ENCODE measurements around the gene PDHB.

PDHB gene

DNA sequence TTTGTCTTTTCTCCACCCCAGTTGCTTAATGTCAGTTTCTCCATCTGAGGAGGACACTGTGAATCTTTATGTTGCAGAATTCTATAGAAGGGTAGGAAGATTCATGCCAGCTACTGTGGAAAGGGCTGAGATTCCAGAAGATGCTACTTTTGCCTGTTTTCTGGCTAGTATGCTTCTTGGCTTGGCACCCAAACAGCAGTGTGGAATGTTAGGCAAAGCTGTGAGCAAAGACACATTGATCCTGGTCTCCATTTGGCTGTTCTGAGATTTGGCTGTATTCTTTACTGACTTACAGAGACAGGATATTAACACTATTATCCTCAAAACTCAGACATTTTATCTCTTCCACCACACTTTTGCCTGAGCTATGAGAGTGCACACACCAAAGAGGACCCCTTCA is 39.3 kb downstream of the PDHB start:
- no peak for DNase-seq

DNA sequence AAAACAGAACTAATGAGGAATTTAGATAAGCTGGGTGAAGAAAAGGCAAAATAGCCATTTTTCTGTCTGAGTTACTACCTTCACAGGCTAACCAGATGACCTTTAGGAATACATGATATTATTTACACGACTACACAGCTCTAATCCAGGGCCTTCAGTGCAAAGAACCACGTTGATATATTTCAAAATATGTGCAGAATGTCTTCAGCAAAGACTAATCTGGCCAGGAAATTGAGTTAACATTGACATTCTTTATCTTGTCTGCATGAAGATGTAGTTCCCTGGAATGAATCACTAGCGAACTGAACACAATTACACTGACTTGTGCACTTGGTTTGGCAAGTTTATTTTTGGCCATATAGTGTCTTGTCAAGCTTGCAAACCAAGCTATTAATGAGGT is 41.5 kb downstream of the PDHB start:
- no peak for DNase-seq

DNA sequence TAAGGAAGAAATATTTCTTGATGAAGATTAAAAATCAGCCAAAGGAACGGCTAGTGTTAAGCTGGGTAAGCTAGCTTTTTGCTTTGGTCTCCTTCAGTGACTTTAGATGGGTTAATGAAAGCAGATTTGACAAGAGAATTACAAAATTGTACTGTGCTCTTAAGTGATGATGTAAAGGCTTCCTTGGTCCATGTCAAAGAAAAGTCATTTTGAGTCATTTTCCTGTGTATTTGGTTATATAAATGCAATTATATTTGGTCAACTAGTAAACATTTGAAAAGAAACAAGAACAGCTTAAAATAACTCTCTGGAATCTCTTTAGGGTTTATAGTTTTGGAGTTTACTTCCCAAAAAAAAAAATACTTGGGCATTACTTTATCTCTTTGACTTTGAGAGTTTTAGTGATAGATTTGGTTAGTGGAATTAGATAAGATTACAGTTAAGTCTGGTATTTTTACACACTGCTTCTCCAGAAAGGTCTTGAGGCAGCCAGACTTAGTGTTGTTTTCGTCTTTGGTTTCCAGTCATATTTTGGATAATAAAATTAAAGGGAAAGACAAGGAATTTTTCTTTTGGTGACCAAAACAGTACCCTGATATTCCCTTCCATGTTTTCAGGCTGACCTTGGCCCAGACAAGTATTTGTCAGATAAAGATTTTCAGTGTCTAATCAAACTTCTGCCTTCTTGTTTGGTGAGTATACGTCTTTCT is 42.3 kb downstream of the PDHB start:
- DNase-seq = no peak

DNA sequence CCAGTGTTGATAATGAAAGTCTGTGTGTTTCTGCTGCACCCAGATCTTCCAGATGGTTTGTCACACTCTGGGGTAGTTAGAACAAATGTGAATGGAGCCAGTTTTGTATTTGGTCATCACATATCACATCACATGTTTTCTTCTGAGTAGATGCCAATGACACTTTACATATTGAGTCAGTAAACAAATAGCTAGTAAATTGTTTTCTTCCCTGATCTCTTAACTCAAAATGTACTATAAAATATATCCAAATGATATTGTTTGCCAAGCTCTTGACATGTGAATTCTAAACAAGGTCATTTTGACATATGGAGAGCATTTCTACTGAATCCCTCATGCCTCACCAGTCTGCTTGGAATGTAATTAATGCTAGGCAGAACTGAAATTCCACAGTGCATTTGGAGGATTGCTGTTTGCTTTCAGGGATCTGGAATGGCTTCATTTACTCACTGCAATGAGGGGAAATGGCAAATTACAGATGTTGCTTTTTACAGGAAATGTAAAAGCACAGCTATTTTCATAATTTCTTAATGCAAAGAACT is 45.0 kb downstream of the PDHB start:
- DNase-seq = peak; percentile 36 to 66 (median 57)

DNA sequence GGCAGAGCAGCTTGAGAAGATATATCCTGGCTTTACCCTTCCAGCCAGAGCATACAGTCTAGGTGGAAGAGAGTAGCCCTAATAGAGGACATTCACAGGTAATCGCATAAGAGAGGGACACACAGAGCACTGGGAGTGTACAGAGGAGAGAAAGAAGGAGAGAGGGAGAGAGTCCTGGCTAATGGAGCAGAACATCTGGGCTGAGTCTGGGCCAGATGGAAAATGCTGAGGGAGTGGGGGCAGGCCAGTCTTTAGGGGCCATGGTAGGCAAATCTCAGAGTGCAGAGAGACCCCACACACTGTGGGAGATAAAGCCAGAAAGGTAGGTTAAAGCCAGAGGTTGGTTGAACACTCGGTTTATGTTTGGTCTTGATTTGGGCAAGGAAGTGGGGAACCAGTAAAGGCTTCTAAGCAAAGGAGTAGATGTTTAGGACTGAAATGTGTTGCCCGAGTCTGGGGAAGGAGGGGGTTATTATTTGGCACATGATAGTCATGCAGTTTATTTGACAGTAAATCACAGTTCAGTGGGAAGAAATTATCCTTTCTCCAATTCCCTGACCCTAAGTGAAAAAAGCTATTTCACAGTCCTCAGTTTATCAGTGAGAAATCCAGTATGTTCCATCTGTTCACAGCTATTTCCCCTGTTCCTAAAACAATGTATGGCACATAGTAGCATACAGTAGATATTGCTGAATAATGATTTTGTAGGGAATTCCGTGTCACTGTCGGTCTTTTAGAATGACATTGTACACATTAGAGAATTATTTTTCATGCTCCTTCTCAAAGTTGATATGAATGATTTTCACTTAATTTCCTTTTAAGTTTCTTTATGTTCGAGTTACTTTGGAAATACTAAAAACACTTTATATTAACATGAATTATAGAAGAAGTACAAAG is 45.7 kb downstream of the PDHB start:
- DNase-seq = no peak

DNA sequence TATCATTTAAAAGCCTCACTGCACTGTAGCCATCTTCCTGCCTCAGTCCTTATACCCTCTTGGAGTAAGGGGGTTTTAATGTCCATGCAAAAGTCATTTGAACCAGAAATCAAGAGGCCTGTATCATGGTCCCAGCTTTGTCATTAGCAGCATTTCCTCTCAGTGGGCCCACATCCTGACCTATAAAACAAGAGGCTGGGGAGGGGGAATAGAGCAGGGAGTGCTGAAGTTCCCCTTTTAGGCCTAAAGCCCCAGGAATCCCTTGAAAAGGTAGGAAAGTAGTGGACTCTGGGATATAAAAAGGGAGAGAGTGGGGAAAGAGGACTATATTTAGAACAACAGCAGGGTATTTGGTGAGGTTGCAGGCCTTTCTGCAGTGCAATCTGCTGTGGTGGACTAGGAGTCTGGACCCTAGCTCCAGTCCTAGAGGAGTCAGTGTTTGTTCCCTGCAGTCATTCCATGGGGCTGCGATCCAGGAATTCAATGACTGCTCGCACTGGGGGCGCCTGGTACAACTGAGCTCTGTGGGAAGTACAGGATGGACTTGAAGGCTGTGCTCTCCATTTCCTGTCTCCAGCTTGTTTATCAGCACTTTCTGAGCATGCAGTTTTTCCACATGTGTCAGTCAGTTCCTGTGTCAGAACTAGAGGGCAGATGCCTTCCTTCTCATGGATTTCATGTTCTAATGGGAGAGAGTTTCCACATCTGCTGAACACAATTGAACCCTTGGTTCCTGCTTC is 46.8 kb downstream of the PDHB start:
- no peak for DNase-seq

DNA sequence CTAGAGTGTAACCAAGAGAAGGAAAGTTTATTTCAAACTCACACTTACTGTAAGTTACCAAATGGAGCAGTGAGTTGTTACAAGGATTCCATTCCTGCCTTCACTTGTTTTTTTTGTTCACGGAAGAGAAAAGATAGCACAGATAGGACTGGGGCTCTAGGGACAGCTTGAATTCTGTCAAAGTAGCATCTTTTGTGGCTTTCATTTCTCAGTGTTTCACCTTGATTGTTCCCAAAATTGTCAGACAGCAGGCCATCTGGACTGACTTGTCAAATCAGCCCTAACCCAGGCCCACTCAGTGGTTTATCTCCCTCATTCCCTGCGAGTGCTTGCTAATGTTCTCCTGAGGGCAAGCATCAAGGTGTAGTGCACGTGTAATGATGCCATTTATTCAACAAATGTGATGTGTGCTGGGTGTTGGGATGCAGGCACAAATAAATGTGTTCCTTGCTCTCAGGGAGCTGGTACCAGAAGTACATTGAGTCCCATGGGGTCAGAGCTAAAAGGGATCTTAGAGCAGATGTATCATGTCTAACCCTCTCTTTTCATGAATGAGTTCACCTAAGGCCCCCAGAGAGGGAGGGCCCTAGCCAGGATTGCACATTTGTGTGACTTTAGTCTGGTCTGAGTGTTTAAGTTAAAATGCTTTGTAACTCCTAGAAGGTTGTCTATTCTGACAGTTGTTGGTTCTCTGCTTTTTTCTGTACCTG is 49.1 kb downstream of the PDHB start:
- no peak for DNase-seq

DNA sequence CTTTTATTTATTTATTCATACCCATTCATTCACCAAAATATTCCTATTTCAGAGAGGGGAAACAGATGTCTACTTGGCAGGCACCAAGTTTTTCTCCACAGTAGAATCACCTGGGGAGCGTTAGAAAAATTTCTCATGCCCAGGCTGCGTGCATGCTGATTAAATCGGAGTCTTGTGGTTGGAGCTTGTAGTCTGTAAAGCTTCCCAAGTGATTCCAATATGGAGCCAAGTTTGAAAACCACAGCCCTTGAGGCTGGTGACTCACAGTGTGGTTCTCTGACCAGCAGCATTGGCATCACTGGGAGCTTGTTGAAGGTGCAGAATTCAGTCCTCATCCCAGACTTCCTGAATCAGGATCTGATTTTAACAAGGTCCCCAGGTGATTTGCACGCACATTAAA is 49.7 kb downstream of the PDHB start:
- peak in 1 of 3 donors; percentile 15 for DNase-seq

DNA sequence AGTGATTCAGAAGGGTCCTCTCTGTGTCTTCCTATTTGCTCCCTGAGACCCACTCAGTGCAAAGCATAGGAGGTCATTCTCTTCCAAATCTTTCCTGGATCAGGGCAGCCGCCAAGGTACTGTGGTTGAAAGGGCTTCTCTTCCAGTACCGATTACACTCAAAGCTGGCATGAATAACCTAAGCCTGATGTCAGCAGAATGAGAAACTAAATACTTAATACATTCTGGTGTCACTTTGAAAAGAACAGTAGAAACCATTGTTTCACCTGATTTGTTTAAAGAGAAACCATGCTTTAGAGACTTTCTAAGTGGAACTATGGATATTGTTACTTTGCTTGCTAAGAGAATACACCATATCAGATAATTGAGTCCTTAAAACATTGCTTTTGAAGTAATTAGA is 50.2 kb downstream of the PDHB start:
- DNase-seq = no peak

DNA sequence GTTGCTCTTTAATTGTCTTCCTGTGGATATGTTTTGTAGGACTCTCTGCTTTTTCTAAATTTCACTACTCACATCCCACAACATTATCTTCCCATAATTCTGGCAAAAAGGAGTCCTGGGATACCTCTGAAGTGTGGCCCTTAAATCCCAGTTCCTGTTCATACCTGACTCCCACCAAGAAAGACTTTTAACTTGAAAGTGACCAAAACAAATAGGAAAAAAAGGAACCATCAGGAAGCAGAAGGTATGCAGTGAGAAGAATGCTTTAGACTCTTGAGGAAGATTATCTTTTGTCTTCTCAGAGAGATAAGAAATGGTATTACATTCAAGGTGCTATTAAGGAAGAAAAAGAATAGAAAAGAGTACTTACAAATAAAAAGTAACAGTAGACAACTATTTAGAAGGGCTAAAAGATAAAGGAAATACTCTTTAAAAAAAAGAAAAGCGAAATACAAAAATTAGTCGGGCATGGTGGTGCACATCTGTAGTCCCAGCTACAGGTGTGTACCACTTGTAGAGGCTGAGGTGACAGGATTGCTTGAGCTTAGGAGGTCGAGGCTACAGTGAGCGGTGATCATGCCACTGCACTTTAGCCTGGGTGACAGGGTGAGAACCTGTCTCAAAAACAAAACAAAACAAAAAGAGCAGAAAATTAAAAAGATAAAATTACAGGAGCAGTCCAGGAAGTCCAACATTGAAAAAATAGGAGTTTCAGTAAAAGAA is 54.1 kb downstream of the PDHB start:
- DNase-seq = no peak

DNA sequence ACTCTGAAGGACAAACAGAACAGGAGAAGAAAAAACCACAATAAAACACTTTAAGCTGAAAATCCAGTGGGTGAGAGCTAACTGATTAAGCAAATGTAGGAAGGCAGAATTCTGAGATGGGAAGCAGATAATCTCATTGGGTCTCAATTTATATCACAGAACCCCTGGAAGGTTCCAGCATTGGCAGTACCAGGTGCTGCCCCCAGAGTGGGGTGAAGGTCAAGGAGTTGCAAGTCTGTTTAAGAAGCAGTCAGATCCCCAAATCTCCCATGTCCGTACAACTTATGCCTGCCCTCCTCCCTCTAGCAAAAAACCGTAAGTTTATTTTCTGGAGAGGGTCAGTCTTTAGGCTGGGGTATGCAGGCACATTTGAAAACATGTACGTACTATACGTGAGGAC is 55.9 kb downstream of the PDHB start:
- DNase-seq = no peak
